CD14-positive monocyte (primary cell): ENCODE measurements around the gene SATB2. TPM values are rescaled to one million over a fixed set of nuclear protein-coding genes. Genes with fewer than 3 reads are reported as not detected.

Source experiments
- DNase-seq, 3 donors: peaks; one replicate each; pipeline ENCODE4 v3.0.0-alpha.2; 2011 to 2022
- H2AFZ ChIP-seq: 2 replicates; pipeline ENCODE4 v1.6.0; 2012; ENCODE audit warnings: mild to moderate bottlenecking, low read depth, low read length, inconsistent platforms; ENCODE audit not compliant: insufficient read depth, poor library complexity, severe bottlenecking
- H3K27ac ChIP-seq, 2 donors: 1 replicate in 1 of 2; 2 replicates in 1 of 2; pipeline ENCODE4 v1.5.1; 2012 to 2013; ENCODE audit warnings: low read length in 2 of 2, control low read depth in 1 of 2, inconsistent platforms in 1 of 2, low read depth in 1 of 2, mild to moderate bottlenecking in 1 of 2
- H3K27me3 ChIP-seq, 2 donors: one replicate each; pipeline versions ENCODE4 v1.6.0 to v1.6.1; 2011 to 2013; ENCODE audit warnings: low read length in 2 of 2; ENCODE audit not compliant: control insufficient read depth in 2 of 2, insufficient read depth in 2 of 2
- H3K36me3 ChIP-seq, 2 donors: replicated peaks in 1 of 2; 1 replicate in 1 of 2; 2 replicates in 1 of 2; pipeline versions ENCODE4 v1.5.1 to v1.6.1; 2012 to 2013; ENCODE audit warnings: low read length in 2 of 2, control low read depth in 1 of 2, inconsistent platforms in 1 of 2, mild to moderate bottlenecking in 1 of 2; ENCODE audit not compliant: insufficient read depth in 2 of 2, control insufficient read depth in 1 of 2
- H3K4me1 ChIP-seq, 2 donors: 1 replicate in 1 of 2; 2 replicates in 1 of 2; pipeline versions ENCODE4 v1.5.1 to v1.6.1; 2012 to 2013; ENCODE audit warnings: low read length in 2 of 2, control low read depth in 1 of 2, inconsistent platforms in 1 of 2, mild to moderate bottlenecking in 1 of 2, moderate library complexity in 1 of 2; ENCODE audit not compliant: insufficient read depth in 2 of 2, control insufficient read depth in 1 of 2
- H3K4me2 ChIP-seq: replicated peaks from 2 replicates; pipeline ENCODE3; 2012; ENCODE audit warnings: low read length, moderate library complexity, mild to moderate bottlenecking; ENCODE audit not compliant: poor library complexity, severe bottlenecking; ENCODE audit errors: extremely low read depth
- H3K4me3 ChIP-seq, 3 experiments: fragments of 200-600 bp in 1 of 3; sonication (generic) in 1 of 3; replicated peaks in 1 of 3; 1 replicate in 2 of 3; 2 replicates in 1 of 3; pipeline ENCODE4 v1.5.1; 2011 to 2013; ENCODE audit warnings: low read length in 3 of 3, mild to moderate bottlenecking in 3 of 3, control low read depth in 2 of 3, low read depth in 2 of 3, inconsistent platforms in 1 of 3, moderate library complexity in 1 of 3
- H3K79me2 ChIP-seq: 2 replicates; pipeline ENCODE4 v1.6.0; 2012; ENCODE audit warnings: mild to moderate bottlenecking, control low read depth, inconsistent platforms, low read length, moderate library complexity; ENCODE audit not compliant: insufficient read depth
- H3K9ac ChIP-seq: 2 replicates; pipeline ENCODE4 v1.6.0; 2017; ENCODE audit warnings: low read length, mild to moderate bottlenecking; ENCODE audit not compliant: insufficient read depth, poor library complexity, severe bottlenecking
- H3K9me3 ChIP-seq, 2 donors: replicated peaks in 1 of 2; 1 replicate in 1 of 2; 2 replicates in 1 of 2; pipeline versions ENCODE4 v1.5.1 to v1.6.1; 2012 to 2013; ENCODE audit warnings: low read length in 2 of 2, control low read depth in 1 of 2; ENCODE audit not compliant: control insufficient read depth in 1 of 2, insufficient read depth in 1 of 2
- H4K20me1 ChIP-seq: 2 replicates; pipeline ENCODE4 v1.6.0; 2012; ENCODE audit warnings: mild to moderate bottlenecking, low read length, control low read depth, moderate library complexity; ENCODE audit not compliant: insufficient read depth
- H3K27ac Mint-ChIP-seq, 7 donors: one replicate each; pipeline ENCODE4 v1.8.0; 2020; ENCODE audit warnings: mild to moderate bottlenecking in 7 of 7, mixed read lengths in 7 of 7, moderate library complexity in 6 of 7, inconsistent platforms in 2 of 7
- H3K27me3 Mint-ChIP-seq, 3 donors: one replicate each; pipeline ENCODE4 v1.8.0; 2021 to 2022; ENCODE audit warnings: low read depth in 3 of 3, mild to moderate bottlenecking in 3 of 3, mixed read lengths in 3 of 3, moderate library complexity in 3 of 3, inconsistent platforms in 1 of 3
- H3K36me3 Mint-ChIP-seq, 2 donors: one replicate each; pipeline ENCODE4 v1.8.0; 2020; ENCODE audit warnings: mixed read lengths in 2 of 2, inconsistent platforms in 1 of 2, mild to moderate bottlenecking in 1 of 2
- H3K4me1 Mint-ChIP-seq: one replicate; pipeline ENCODE4 v1.8.0; 2020; ENCODE audit warnings: mild to moderate bottlenecking, mixed read lengths
- H3K4me3 Mint-ChIP-seq, 2 donors: one replicate each; pipeline ENCODE4 v1.8.0; 2020; ENCODE audit warnings: mild to moderate bottlenecking in 2 of 2, mixed read lengths in 2 of 2, moderate library complexity in 1 of 2
- H3K9me3 Mint-ChIP-seq, 7 donors: one replicate each; pipeline ENCODE4 v1.8.0; 2020 to 2022; ENCODE audit warnings: mixed read lengths in 7 of 7, mild to moderate bottlenecking in 6 of 7, moderate library complexity in 6 of 7, inconsistent platforms in 2 of 7
- WGBS: methylation state at CpG from one replicate; pipeline ENCODE4 v1.1.5; 2013; ENCODE audit warnings: missing lambda C conversion rate; ENCODE audit not compliant: insufficient coverage; 5-methylcytosine and 5-hydroxymethylcytosine counted together
- intact Hi-C, 2 donors: fragments of 100-400 bp; cut with micrococcal nuclease; formaldehyde crosslinking; loops; one replicate each; pipeline versions ENCODE4 v1.15.0 to v1.15.1; 2023
- polyA plus RNA-seq, 3 donors: library from polyadenylated mRNA; depleted of rRNA in 1 of 3; unstranded in 2 of 3; stranded (reverse) in 1 of 3; fragments of 300-500 nt in 2 of 3; fragments of >200 nt in 1 of 3; fragmentation: Illumina TruSeq in 2 of 3; gene quantifications; 1 replicate in 2 of 3; 2 replicates in 1 of 3; pipeline ENCODE4 v1.2.3, GENCODE V29; 2012 to 2021
- TF ChIP-seq, protein P1 (sequence below): fragments of 200-600 bp; IDR thresholded peaks from one replicate; pipeline ENCODE4 v1.8.0; 2022; ENCODE audit warnings: antibody characterized with exemption, mild to moderate bottlenecking

The SATB2 gene
- polyA plus RNA-seq, 3 donors = 0.13 to 0.69 (median 0.14) TPM

DNA sequence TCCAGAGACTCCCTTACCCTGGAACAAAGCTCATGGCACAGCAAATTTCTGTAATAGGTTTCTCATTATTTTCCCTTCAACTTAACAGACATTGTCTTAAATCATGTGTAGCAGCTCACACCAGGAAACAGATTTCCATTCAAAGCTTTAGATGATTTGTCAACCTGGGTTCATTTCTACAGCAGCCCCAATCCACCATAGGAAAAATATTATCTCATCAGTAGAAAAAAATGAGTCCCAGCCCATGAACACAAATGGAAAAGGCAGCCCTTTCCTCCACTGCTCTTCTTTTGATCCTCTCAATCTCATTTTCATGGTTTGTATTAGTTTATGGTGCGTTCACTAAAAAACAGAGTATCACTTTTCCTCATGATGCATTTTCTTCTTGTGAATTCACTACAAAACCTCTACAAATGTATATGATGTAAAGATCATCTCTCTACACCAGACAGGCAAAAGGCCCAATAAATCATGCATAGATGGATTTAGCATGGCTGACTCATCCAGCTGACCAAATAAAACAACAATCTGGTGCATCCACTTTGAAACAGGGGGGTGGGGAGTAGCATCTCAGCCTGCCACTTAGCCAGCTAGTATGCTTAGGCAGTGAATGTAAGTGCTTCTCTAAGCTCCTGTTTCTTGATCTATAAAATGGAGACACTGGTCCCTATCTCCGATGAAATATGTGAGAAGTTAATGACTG lies 78.6 kb downstream of the SATB2 start:
- Mint-ChIP-seq H3K27ac (no peak overlapping the region), H3K4me1 (no peaks in the 10 kb centered on the region), H3K4me3 (no peak overlapping the region), H3K9me3 (peaks cover 0 to 3% (median 0%) of the 10 kb centered on the region in 7 donors), H3K36me3 (no peaks in the 10 kb centered on the region), H3K27me3 (peaks cover 13 to 19% (median 18%) of the 10 kb centered on the region in 3 donors)
- Histone ChIP-seq H3K36me3 (no peaks in the 10 kb centered on the region), H3K9ac (no peak overlapping the region), H3K4me3 (no peak overlapping the region), H3K27ac (no peak overlapping the region), H2AFZ (no peak overlapping the region), H3K27me3 (peaks cover 8 to 20% of the 10 kb centered on the region in 2 donors), H3K9me3 (peaks cover 0 to 4% of the 10 kb centered on the region in 2 donors), H4K20me1 (no peaks in the 10 kb centered on the region), H3K4me1 (no peaks in the 10 kb centered on the region), H3K79me2 (no peaks in the 10 kb centered on the region), H3K4me2 (no peak overlapping the region)
- intact Hi-C loops = no loop called here
- DNase-seq = no peak
- TF ChIP-seq, protein P1, sequence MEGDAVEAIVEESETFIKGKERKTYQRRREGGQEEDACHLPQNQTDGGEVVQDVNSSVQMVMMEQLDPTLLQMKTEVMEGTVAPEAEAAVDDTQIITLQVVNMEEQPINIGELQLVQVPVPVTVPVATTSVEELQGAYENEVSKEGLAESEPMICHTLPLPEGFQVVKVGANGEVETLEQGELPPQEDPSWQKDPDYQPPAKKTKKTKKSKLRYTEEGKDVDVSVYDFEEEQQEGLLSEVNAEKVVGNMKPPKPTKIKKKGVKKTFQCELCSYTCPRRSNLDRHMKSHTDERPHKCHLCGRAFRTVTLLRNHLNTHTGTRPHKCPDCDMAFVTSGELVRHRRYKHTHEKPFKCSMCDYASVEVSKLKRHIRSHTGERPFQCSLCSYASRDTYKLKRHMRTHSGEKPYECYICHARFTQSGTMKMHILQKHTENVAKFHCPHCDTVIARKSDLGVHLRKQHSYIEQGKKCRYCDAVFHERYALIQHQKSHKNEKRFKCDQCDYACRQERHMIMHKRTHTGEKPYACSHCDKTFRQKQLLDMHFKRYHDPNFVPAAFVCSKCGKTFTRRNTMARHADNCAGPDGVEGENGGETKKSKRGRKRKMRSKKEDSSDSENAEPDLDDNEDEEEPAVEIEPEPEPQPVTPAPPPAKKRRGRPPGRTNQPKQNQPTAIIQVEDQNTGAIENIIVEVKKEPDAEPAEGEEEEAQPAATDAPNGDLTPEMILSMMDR = no peak
- no CpG with 5 or more reads among the region's 2 CpGs for WGBS

DNA sequence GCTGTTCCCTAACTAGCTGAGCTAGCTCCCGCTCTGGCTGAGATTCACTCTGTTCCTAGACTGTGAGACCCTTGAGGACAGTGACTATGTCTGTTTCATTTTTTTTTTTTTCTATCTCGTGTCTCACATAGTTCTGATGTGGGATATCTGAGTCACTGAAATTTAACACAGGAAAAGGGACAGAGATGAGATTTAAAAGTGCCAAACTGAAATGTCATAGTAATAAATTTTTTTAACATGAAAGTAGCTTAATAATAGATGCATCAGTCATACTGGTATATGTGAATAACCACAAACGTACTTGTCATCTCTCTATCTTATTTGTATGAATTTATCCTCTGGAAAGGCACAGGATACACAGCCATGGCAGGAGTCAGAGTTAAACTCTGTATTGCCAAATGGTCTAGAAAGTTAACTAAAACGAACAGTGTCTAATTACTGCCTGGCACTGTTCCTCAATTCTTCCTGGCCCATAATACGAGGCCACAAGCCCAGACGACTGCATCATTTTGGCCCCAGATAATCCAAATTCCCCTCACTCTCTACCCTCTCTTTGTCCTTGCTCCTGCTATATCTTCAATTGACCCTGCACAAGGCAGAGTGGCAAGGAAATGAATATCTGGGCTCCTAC lies 87.5 kb downstream of the SATB2 start:
- Mint-ChIP-seq H3K4me1 (no peaks in the 10 kb centered on the region), H3K9me3 (no peaks in the 10 kb centered on the region), H3K36me3 (no peaks in the 10 kb centered on the region), H3K27ac (no peak overlapping the region), H3K4me3 (no peak overlapping the region), H3K27me3 (peaks cover 2 to 4% (median 2%) of the 10 kb centered on the region in 3 donors)
- TF ChIP-seq, protein P1 = no peak
- H3K4me2 ChIP-seq = no peak overlapping the region
- no peak for DNase-seq
- H3K9me3 ChIP-seq = no peaks in the 10 kb centered on the region
- no peak overlapping the region for H2AFZ ChIP-seq
- no peaks in the 10 kb centered on the region for H4K20me1 ChIP-seq
- H3K27me3 ChIP-seq = no peaks in the 10 kb centered on the region
- H3K4me3 ChIP-seq = no peak overlapping the region
- no peak overlapping the region for H3K9ac ChIP-seq
- no peaks in the 10 kb centered on the region for H3K36me3 ChIP-seq
- no peaks in the 10 kb centered on the region for H3K4me1 ChIP-seq
- WGBS = 95% methylated on average over 3 of the region's 6 CpGs
- no peaks in the 10 kb centered on the region for H3K79me2 ChIP-seq
- intact Hi-C loops = no loop called here
- no peak overlapping the region for H3K27ac ChIP-seq
